WTC11 (cell line): ENCODE results near the gene KIAA1328. TPM values are rescaled to one million over a fixed set of nuclear protein-coding genes. Genes with fewer than 3 reads are reported as not detected.

Experiments
- ATAC-seq: fragments of 200-7000 bp; cut with Tn5 transposase; 2 replicates; pipeline ENCODE4 v1.10.0; 2021; ENCODE audit warnings: mild to moderate bottlenecking, moderate library complexity
- CTCF ChIA-PET: fragments of 300-600 bp; sonication (Branson Sonifier 250); formaldehyde crosslinking; loops from one replicate; lab custom pipeline; 2021; ENCODE audit warnings: antibody characterized with exemption; lab: Charles Lee
- POLR2A ChIA-PET: fragments of 350-600 bp; sonication (Branson Sonifier 250); formaldehyde crosslinking; loops from one replicate; lab custom pipeline; 2021; ENCODE audit warnings: antibody characterized with exemption; lab: Charles Lee
- DNase-seq: peaks from one replicate; pipeline ENCODE4 v3.0.0; 2021; ENCODE audit warnings: low spot score
- H3K27ac Mint-ChIP-seq: 2 replicates; pipeline ENCODE4 v1.8.0; 2021; ENCODE audit warnings: mixed read lengths
- H3K27me3 Mint-ChIP-seq: 2 replicates; pipeline ENCODE4 v1.8.0; 2021; ENCODE audit warnings: low read depth, mild to moderate bottlenecking, moderate library complexity, mixed read lengths
- H3K36me3 Mint-ChIP-seq: 2 replicates; pipeline ENCODE4 v1.8.0; 2021; ENCODE audit warnings: mixed read lengths
- H3K4me1 Mint-ChIP-seq: 2 replicates; pipeline ENCODE4 v1.8.0; 2022; ENCODE audit warnings: mixed read lengths
- H3K4me3 Mint-ChIP-seq: 2 replicates; pipeline ENCODE4 v1.8.0; 2021; ENCODE audit warnings: mild to moderate bottlenecking, moderate library complexity, mixed read lengths
- H3K9me3 Mint-ChIP-seq: 2 replicates; pipeline ENCODE4 v1.8.0; 2021; ENCODE audit warnings: mixed read lengths
- ATF1 ChIP-seq: sonication (generic); formaldehyde crosslinking; IDR thresholded peaks from 2 replicates; pipeline ENCODE4 v1.8.1; 2023; ENCODE audit warnings: mild to moderate bottlenecking, moderate library complexity, missing genetic modification reagents
- ATF3 ChIP-seq: sonication (generic); formaldehyde crosslinking; conservative IDR thresholded peaks from 2 replicates; pipeline ENCODE4 v1.8.1; 2022; ENCODE audit warnings: mild to moderate bottlenecking, missing genetic modification reagents
- CBFB ChIP-seq: sonication (generic); formaldehyde crosslinking; IDR thresholded peaks from 2 replicates; pipeline ENCODE4 v1.8.1; 2022; ENCODE audit warnings: mild to moderate bottlenecking, low read depth, missing genetic modification reagents
- E2F5 ChIP-seq: sonication (generic); formaldehyde crosslinking; IDR thresholded peaks from 2 replicates; pipeline ENCODE4 v1.8.1; 2022; ENCODE audit warnings: mild to moderate bottlenecking, moderate library complexity, missing genetic modification reagents
- ERG ChIP-seq: fragments of 250-450 bp; sonication (Bioruptor Pico); IDR thresholded peaks from 2 replicates; pipeline ENCODE4 v1.8.0; 2021; ENCODE audit warnings: mild to moderate bottlenecking
- GRHL2 ChIP-seq: fragments of 250-450 bp; sonication (Bioruptor Pico); IDR thresholded peaks from 2 replicates; pipeline ENCODE4 v1.8.0; 2022; ENCODE audit warnings: mild to moderate bottlenecking, moderate library complexity; ENCODE audit not compliant: insufficient replicate concordance, severe bottlenecking
- GTF2I ChIP-seq: fragments of 250-450 bp; sonication (Bioruptor Pico); conservative IDR thresholded peaks from 2 replicates; pipeline ENCODE4 v1.4.0; 2021; ENCODE audit warnings: mild to moderate bottlenecking
- IRF1 ChIP-seq: sonication (generic); formaldehyde crosslinking; IDR thresholded peaks from 2 replicates; pipeline ENCODE4 v1.8.0; 2023; ENCODE audit warnings: missing genetic modification reagents
- NR3C1 ChIP-seq: sonication (generic); formaldehyde crosslinking; conservative IDR thresholded peaks from 2 replicates; pipeline ENCODE4 v1.8.1; 2023; ENCODE audit warnings: low read depth, mild to moderate bottlenecking, missing genetic modification reagents
- PRDM15 ChIP-seq: sonication (generic); formaldehyde crosslinking; IDR thresholded peaks from 2 replicates; pipeline ENCODE4 v1.8.0; 2022; ENCODE audit warnings: missing genetic modification reagents
- RELA ChIP-seq: sonication (generic); formaldehyde crosslinking; IDR thresholded peaks from 2 replicates; pipeline ENCODE4 v1.8.1; 2022; ENCODE audit warnings: missing genetic modification reagents, mild to moderate bottlenecking, borderline replicate concordance
- USF2 ChIP-seq: sonication (generic); formaldehyde crosslinking; IDR thresholded peaks from 2 replicates; pipeline ENCODE4 v1.8.1; 2023; ENCODE audit warnings: mild to moderate bottlenecking, missing genetic modification reagents, moderate library complexity
- ZBTB43 ChIP-seq: sonication (generic); formaldehyde crosslinking; IDR thresholded peaks from 2 replicates; pipeline ENCODE4 v1.8.1; 2023; ENCODE audit warnings: mild to moderate bottlenecking, missing genetic modification reagents
- ZNF219 ChIP-seq: sonication (generic); formaldehyde crosslinking; IDR thresholded peaks from 2 replicates; pipeline ENCODE4 v1.8.0; 2023; ENCODE audit warnings: missing genetic modification reagents, mild to moderate bottlenecking, borderline replicate concordance
- ZNF396 ChIP-seq: fragments of 250-450 bp; sonication (Bioruptor Pico); IDR thresholded peaks from 2 replicates; pipeline ENCODE4 v1.8.0; 2021; ENCODE audit warnings: mild to moderate bottlenecking, moderate library complexity, borderline replicate concordance
- ZNF512 ChIP-seq: sonication (generic); formaldehyde crosslinking; IDR thresholded peaks from 2 replicates; pipeline ENCODE4 v1.8.1; 2022; ENCODE audit warnings: missing genetic modification reagents, borderline replicate concordance
- total RNA-seq: library from RNA; stranded (reverse); gene quantifications from 3 replicates; pipeline ENCODE4 v1.2.3, GENCODE V29; 2021

The KIAA1328 gene
- total RNA-seq, 1 experiment from 2014 or later: 4.8 TPM

- H3K27ac Mint-ChIP-seq: no peak overlapping the region
Measured at GRCh38 chr18:37251679-37252078, 422.8 kb downstream of the KIAA1328 start.

GRCh38 chr18:37252342-37252741, 423.4 kb downstream of the KIAA1328 start:
- Mint-ChIP-seq H3K27ac (no peak overlapping the region), H3K36me3 (no peaks in the 10 kb centered on the region), H3K27me3 (peaks cover 64% of the 10 kb centered on the region), H3K4me3 (peak overlapping the region; percentile 56)
- DNase-seq: no peak
- no peak for ATAC-seq
- TF ChIP-seq NR3C1 (CRISPR knock-in tag) (no peak), CBFB (CRISPR knock-in tag) (no peak), GRHL2 (CRISPR knock-in tag) (no peak), IRF1 (CRISPR knock-in tag) (no peak), ZBTB43 (CRISPR knock-in tag) (no peak), ERG (no peak), USF2 (CRISPR knock-in tag) (no peak), ZNF512 (CRISPR knock-in tag) (no peak), RELA (CRISPR knock-in tag) (no peak), ATF3 (CRISPR knock-in tag) (no peak)
- TF ChIP-seq, all 79 proteins: peak for 0
- CTCF ChIA-PET: interaction anchor here (1.3 to 1.5 kb wide), 4 partner anchors 10 to 45 kb away, joined by 3 to 6 read pairs (median 4); no protein-coding TSS in a partner anchor
- no peaks in the 10 kb centered on the region for H3K9me3 Mint-ChIP-seq
- peaks cover 15% of the 10 kb centered on the region for H3K4me1 Mint-ChIP-seq
- POLR2A ChIA-PET: no interaction called here

More at GRCh38 chr18:37251679-37252078, 422.8 kb downstream of the KIAA1328 start:
- no peak for DNase-seq
- ATAC-seq: no peak
- no peaks in the 10 kb centered on the region for H3K36me3 Mint-ChIP-seq
- ChIA-PET CTCF (interaction anchor here (1.9 kb wide), 1 partner anchor 309 kb away, joined by 6 read pairs; no protein-coding TSS in a partner anchor), POLR2A (no interaction called here)
- peaks cover 19% of the 10 kb centered on the region for H3K4me1 Mint-ChIP-seq
- H3K27me3 Mint-ChIP-seq: peaks cover 57% of the 10 kb centered on the region
- no peak overlapping the region for H3K4me3 Mint-ChIP-seq
- no peaks in the 10 kb centered on the region for H3K9me3 Mint-ChIP-seq
- TF ChIP-seq ZNF396 (CRISPR knock-in tag) (no peak), ZNF219 (CRISPR knock-in tag) (no peak), PRDM15 (CRISPR knock-in tag) (no peak), ERG (no peak), GTF2I (no peak), E2F5 (no peak), ATF1 (CRISPR knock-in tag) (no peak)
